ENCODE results near the gene BCL11B.

The BCL11B gene

DNA sequence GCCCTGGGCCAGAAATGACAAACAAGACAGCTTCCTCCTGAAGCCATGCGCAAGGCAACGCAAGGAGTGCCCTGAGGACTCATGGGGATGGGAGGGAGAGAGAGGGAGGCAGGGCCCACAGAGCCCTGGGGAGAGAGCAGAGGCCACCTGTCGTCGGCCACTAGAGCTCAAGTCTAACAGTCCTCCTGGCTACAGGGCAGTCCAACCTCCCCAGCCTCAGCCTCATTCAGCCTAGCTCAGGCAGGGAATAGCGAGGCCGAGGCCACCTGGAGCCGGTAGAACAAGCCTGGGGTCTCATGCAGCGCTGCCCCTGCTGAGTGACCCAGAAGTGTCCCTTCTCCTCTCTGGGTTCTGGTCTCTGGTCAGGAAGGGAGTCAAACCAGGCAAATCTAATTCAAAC, 69.5 kb downstream of the BCL11B start (continued):
- TF ChIP-seq, protein P1, sequence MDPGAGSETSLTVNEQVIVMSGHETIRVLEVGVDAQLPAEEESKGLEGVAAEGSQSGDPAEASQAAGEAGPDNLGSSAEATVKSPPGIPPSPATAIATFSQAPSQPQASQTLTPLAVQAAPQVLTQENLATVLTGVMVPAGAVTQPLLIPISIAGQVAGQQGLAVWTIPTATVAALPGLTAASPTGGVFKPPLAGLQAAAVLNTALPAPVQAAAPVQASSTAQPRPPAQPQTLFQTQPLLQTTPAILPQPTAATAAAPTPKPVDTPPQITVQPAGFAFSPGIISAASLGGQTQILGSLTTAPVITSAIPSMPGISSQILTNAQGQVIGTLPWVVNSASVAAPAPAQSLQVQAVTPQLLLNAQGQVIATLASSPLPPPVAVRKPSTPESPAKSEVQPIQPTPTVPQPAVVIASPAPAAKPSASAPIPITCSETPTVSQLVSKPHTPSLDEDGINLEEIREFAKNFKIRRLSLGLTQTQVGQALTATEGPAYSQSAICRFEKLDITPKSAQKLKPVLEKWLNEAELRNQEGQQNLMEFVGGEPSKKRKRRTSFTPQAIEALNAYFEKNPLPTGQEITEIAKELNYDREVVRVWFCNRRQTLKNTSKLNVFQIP (CRISPR knock-in tag; IDR thresholded peaks at IDR 0.05; ENCODE audit: borderline replicate concordance, low read depth), result no peak

DNA sequence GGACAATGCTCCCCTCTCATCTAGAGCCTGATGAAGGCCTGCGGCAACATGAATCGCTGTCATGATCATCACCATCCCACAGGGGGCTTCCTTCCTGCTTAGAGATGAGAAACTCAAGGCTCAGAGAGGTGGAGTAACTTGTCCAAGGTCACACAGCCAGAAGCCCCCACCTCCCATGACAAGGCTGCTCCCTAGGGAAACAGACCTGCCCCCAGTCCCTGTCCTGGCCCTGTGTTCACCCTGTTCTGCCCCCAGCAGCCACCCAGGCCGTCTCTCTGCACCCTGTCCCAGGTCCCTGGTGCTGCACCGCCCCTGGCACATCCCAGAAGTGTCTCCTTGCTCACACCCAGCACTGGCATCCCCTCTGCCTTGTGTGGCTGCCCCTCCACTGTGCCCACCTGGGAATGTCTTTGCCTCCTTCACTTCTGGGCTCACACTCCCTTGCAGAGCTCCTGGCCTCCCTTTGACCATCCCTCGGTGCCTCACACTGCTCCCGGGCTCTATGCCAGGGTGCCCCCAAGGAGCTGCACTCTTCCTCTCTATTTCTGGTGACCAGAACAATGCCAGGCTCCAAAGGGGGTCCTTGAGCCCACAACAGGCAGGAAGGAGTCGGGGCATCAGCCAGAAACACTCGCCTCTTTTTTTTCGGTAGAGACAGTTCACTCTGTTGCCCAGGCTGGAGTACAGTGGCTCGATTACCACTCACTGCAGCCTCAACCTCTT, 70.5 kb downstream of the BCL11B start:
- ATAC-seq, result no peak
- no peak for TF ChIP-seq ZFP30 (CRISPR knock-in tag; IDR thresholded peaks at IDR 0.05)
- TF ChIP-seq, protein P2, sequence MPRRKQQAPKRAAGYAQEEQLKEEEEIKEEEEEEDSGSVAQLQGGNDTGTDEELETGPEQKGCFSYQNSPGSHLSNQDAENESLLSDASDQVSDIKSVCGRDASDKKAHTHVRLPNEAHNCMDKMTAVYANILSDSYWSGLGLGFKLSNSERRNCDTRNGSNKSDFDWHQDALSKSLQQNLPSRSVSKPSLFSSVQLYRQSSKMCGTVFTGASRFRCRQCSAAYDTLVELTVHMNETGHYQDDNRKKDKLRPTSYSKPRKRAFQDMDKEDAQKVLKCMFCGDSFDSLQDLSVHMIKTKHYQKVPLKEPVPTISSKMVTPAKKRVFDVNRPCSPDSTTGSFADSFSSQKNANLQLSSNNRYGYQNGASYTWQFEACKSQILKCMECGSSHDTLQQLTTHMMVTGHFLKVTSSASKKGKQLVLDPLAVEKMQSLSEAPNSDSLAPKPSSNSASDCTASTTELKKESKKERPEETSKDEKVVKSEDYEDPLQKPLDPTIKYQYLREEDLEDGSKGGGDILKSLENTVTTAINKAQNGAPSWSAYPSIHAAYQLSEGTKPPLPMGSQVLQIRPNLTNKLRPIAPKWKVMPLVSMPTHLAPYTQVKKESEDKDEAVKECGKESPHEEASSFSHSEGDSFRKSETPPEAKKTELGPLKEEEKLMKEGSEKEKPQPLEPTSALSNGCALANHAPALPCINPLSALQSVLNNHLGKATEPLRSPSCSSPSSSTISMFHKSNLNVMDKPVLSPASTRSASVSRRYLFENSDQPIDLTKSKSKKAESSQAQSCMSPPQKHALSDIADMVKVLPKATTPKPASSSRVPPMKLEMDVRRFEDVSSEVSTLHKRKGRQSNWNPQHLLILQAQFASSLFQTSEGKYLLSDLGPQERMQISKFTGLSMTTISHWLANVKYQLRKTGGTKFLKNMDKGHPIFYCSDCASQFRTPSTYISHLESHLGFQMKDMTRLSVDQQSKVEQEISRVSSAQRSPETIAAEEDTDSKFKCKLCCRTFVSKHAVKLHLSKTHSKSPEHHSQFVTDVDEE (CRISPR knock-in tag; IDR thresholded peaks at IDR 0.05), result no peak
- no peak for TF ChIP-seq ZFP3 (CRISPR knock-in tag; IDR thresholded peaks at IDR 0.05)
- TF ChIP-seq ARNTL (CRISPR knock-in tag; IDR thresholded peaks at IDR 0.05; ENCODE audit: borderline replicate concordance, low read depth), result no peak
- TF ChIP-seq ZC3H10 (CRISPR knock-in tag; IDR thresholded peaks at IDR 0.05), result no peak

DNA sequence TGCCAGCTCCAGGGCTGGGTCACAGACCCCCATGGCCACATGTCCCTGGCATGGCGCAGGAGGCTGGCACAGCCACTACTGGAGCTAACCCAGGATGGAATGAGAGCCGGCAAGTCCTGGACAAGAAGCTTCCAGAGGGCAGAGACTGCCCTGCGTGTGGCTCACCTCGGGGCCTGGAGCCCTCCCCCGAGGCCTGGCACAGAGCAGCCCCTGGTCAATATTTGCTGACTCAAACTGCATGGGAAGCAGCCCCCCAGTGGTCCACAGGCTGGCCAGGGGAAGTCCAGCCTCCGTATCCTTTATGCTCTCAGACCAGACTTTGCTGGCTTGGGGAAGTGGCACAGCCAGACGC, 71.4 kb downstream of the BCL11B start:
- TF ChIP-seq OSR1 (CRISPR knock-in tag; IDR thresholded peaks at IDR 0.05), result no peak
- no peak for TF ChIP-seq ZNF8 (CRISPR knock-in tag; IDR thresholded peaks at IDR 0.05)
- ATAC-seq, result no peak

DNA sequence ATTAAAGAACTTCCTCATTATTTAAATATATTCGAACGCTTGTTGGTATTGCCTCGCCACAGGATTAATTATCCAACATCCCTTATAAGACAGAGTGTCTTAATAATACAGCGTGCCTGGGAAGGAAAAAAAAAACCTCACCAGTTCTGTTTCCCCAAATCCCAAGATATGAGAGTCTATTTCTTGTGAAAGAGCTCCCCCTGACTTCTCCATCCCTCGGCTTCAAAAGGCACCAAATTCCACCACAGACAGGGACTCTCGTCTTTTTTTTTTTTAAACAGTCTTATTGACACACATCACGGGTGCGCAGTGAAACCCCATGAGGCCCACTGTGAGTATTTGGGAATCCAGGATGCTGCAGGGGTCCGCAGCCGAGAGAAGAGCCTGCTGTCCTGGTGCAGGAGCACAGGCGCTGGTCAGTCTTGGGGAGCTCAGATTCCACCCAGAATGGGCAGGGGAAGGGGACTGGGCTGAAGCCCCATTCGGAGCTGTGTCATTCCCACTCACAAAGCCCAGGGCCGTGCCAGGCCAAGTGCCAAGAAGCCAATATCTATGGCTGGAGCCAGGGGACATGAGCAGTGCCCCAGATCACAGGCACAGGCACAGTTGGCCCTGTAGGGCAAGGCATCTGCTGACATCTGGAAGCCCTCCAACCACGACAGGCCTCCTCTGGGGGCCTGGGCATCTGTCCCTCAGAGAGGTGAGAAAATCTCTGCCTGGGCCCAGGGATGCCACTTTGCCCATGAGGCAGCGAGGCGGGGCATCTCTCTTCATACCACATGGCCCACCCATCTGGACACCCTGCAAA, 71.9 kb downstream of the BCL11B start:
- TF ChIP-seq, protein P2 (CRISPR knock-in tag; IDR thresholded peaks at IDR 0.05), result no peak
- TF ChIP-seq ESRRG (CRISPR knock-in tag; IDR thresholded peaks at IDR 0.05) (no peak), ZFP3 (CRISPR knock-in tag; IDR thresholded peaks at IDR 0.05) (no peak), GLIS3 (CRISPR knock-in tag; IDR thresholded peaks at IDR 0.05) (no peak), ZNF565 (CRISPR knock-in tag; conservative IDR thresholded peaks at IDR 0.05; ENCODE audit: low read depth) (no peak), RARB (CRISPR knock-in tag; IDR thresholded peaks at IDR 0.05) (no peak), TOX (CRISPR knock-in tag; IDR thresholded peaks at IDR 0.05; ENCODE audit: borderline replicate concordance) (no peak), ISL1 (CRISPR knock-in tag; IDR thresholded peaks at IDR 0.05) (no peak), ARNTL (CRISPR knock-in tag; IDR thresholded peaks at IDR 0.05; ENCODE audit: borderline replicate concordance, low read depth) (no peak), OSR1 (CRISPR knock-in tag; IDR thresholded peaks at IDR 0.05) (no peak), BACH2 (CRISPR knock-in tag; IDR thresholded peaks at IDR 0.05; ENCODE audit: borderline replicate concordance) (no peak), ZFP30 (CRISPR knock-in tag; IDR thresholded peaks at IDR 0.05) (no peak), ZNF70 (CRISPR knock-in tag; IDR thresholded peaks at IDR 0.05) (no peak), SNAI2 (CRISPR knock-in tag; IDR thresholded peaks at IDR 0.05) (no peak), ZNF8 (CRISPR knock-in tag; IDR thresholded peaks at IDR 0.05) (no peak), CSDC2 (CRISPR knock-in tag; IDR thresholded peaks at IDR 0.05) (no peak), TCF4 (CRISPR knock-in tag; IDR thresholded peaks at IDR 0.05; ENCODE audit: borderline replicate concordance) (no peak)
- TF ChIP-seq, protein P3, sequence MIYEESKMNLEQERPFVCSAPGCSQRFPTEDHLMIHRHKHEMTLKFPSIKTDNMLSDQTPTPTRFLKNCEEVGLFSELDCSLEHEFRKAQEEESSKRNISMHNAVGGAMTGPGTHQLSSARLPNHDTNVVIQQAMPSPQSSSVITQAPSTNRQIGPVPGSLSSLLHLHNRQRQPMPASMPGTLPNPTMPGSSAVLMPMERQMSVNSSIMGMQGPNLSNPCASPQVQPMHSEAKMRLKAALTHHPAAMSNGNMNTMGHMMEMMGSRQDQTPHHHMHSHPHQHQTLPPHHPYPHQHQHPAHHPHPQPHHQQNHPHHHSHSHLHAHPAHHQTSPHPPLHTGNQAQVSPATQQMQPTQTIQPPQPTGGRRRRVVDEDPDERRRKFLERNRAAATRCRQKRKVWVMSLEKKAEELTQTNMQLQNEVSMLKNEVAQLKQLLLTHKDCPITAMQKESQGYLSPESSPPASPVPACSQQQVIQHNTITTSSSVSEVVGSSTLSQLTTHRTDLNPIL (CRISPR knock-in tag; IDR thresholded peaks at IDR 0.05; ENCODE audit: low read depth), result no peak
- TF ChIP-seq, protein P4, sequence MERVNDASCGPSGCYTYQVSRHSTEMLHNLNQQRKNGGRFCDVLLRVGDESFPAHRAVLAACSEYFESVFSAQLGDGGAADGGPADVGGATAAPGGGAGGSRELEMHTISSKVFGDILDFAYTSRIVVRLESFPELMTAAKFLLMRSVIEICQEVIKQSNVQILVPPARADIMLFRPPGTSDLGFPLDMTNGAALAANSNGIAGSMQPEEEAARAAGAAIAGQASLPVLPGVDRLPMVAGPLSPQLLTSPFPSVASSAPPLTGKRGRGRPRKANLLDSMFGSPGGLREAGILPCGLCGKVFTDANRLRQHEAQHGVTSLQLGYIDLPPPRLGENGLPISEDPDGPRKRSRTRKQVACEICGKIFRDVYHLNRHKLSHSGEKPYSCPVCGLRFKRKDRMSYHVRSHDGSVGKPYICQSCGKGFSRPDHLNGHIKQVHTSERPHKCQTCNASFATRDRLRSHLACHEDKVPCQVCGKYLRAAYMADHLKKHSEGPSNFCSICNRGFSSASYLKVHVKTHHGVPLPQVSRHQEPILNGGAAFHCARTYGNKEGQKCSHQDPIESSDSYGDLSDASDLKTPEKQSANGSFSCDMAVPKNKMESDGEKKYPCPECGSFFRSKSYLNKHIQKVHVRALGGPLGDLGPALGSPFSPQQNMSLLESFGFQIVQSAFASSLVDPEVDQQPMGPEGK (CRISPR knock-in tag; IDR thresholded peaks at IDR 0.05; ENCODE audit: borderline replicate concordance), result no peak

More for the DNA sequence above, 71.9 kb downstream of the BCL11B start:
- ATAC-seq, result no peak
